Astrocyte of the spinal cord (primary cell): ENCODE measurements around the gene VSIG10L.
A peak's percentile ranks its signal among the peaks of the same experiment; 100 is the strongest.

Experiments
- DNase-seq: peaks from one replicate; pipeline ENCODE4 v3.0.0; 2011; ENCODE audit warnings: low read depth, low spot score
- H3K4me3 ChIP-seq: 2 replicates; pipeline ENCODE4 v1.5.1; 2011; ENCODE audit warnings: low read depth, mild to moderate bottlenecking, low read length, moderate library complexity
- CTCF ChIP-seq: IDR thresholded peaks from 2 replicates; pipeline ENCODE4 v1.5.1; 2012; ENCODE audit warnings: low read depth, mild to moderate bottlenecking, low read length, inconsistent platforms
- in situ Hi-C: cut with HindIII; loops from 2 replicates; pipeline ENCODE4 v1.10.0; 2017; ENCODE audit warnings: low sequenced_read_pairs

VSIG10L gene

GRCh38 chr19:51365211-51365964, 23.4 kb upstream of the VSIG10L start:
- DNase-seq: peak; percentile 42
- in situ Hi-C loops: no loop called here
- TF ChIP-seq CTCF: no peak
- peak overlapping the region; percentile 85 for H3K4me3 ChIP-seq

GRCh38 chr19:51364200-51365106, 22.5 kb upstream of the VSIG10L start:
- no peak for DNase-seq
- no peak for TF ChIP-seq CTCF
- H3K4me3 ChIP-seq: no peak overlapping the region
- in situ Hi-C loops: no loop called here

DNA sequence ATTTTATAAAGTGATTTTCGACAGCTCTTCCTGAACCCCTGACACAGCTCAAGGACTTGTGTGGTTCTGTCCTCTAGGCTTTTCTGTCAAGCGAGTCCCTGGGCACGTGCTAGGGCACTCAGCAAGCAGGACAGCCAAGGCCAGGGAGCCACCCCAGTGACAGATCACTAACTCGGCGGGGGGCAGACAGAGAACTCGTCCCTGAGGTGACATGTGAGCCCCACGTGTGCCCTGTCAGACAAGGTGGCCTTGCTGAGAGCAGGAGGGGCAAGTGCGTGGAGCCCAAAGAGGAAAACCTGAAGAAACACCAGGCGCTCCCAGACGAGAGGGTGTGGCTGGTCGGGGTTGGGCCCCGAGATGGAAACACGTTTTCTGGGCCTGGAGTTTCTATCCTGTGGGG, 19.3 kb upstream of the VSIG10L start:
- in situ Hi-C loops: no loop called here
- no peak overlapping the region for H3K4me3 ChIP-seq
- no peak for DNase-seq
- TF ChIP-seq CTCF: no peak

GRCh38 chr19:51359294-51359693, 17.4 kb upstream of the VSIG10L start:
- TF ChIP-seq CTCF: no peak
- peak; percentile 93 for DNase-seq
- in situ Hi-C loops: no loop called here
- H3K4me3 ChIP-seq: no peak overlapping the region

- no peak for TF ChIP-seq CTCF
- no peak for DNase-seq
- no peak overlapping the region for H3K4me3 ChIP-seq
- in situ Hi-C loops: no loop called here
Observed at GRCh38 chr19:51357952-51358351, 16.0 kb upstream of the VSIG10L start.

DNA sequence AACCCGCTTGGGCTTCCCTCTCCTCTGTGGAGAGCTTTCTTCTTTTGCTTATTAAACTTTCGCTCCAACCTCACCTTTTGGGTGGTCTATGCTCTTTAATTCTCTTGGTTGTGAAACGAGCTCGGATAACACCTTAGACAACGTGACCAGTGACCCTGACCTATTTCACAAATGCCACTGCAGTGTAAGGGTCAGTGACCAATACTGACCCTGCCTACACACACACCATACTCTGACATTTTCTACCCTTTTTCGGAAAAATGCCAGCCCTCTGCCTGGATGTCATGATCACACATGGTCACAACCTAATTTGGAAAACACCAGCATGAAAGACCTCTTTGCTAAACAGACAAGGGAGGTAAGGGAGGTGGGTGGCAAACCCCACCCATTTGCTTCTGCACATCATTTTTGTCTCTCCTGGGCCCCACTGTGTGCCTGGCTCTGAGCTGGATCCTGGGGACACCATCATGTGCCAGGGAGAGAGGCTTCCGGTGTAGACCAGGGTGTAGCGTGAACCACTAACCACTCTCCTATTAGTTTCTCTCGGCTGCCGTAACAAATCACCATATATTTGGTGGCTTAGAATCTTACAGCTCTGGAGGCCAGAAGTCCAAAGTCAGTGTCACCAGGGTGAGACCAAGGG, 14.3 kb upstream of the VSIG10L start:
- no peak for DNase-seq
- no peak overlapping the region for H3K4me3 ChIP-seq
- no peak for TF ChIP-seq CTCF
- in situ Hi-C loops: no loop called here
